GM21390 (cell line): Measurements from ENCODE around the gene ALX4.

Experiments used
- ATAC-seq: cut with Tn5 transposase; IDR thresholded peaks from one replicate; pipeline ENCODE4 v1.9.1; 2021; ENCODE audit not compliant: unreplicated experiment

Gene ALX4

GRCh38 chr11:44309478-44310205 lies at the start of gene ALX4:
TSS of gene ALX4 (minus strand) at chr11:44310139. CDS start at chr11:44310062, 77 bp downstream.
- ATAC-seq = no peak

- no peak for ATAC-seq
These were observed 49.2 kb upstream of the ALX4 start for GRCh38 chr11:44359162-44359561.

- no peak for ATAC-seq
These were observed 48.8 kb upstream of the ALX4 start for GRCh38 chr11:44358713-44359112.

- no peak for ATAC-seq
These were observed 47.8 kb upstream of the ALX4 start for GRCh38 chr11:44357711-44358110.

- ATAC-seq = no peak
These were observed 46.4 kb upstream of the ALX4 start for GRCh38 chr11:44356351-44356750.

GRCh38 chr11:44351898-44352498 lies 42.1 kb upstream of the ALX4 start:
- ATAC-seq = no peak

GRCh38 chr11:44351006-44351660 lies 41.2 kb upstream of the ALX4 start:
- ATAC-seq = peak; percentile 90

- no peak for ATAC-seq
These were observed 39.4 kb upstream of the ALX4 start for GRCh38 chr11:44349328-44349727.

GRCh38 chr11:44348721-44349120 lies 38.8 kb upstream of the ALX4 start:
- ATAC-seq = no peak

- no peak for ATAC-seq
These were observed 38.2 kb upstream of the ALX4 start for GRCh38 chr11:44348114-44348513.

GRCh38 chr11:44347538-44347937 lies 37.6 kb upstream of the ALX4 start:
- no peak for ATAC-seq

GRCh38 chr11:44346983-44347382 lies 37.0 kb upstream of the ALX4 start:
- ATAC-seq = no peak

- no peak for ATAC-seq
These were observed 35.8 kb upstream of the ALX4 start for GRCh38 chr11:44345781-44346180.

- no peak for ATAC-seq
These were observed 35.0 kb upstream of the ALX4 start for GRCh38 chr11:44344921-44345320.

- ATAC-seq = no peak
These were observed 34.5 kb upstream of the ALX4 start for GRCh38 chr11:44344423-44344820.

- ATAC-seq = no peak
These were observed 34.0 kb upstream of the ALX4 start for GRCh38 chr11:44343778-44344422.

GRCh38 chr11:44342616-44343015 lies 32.7 kb upstream of the ALX4 start:
- ATAC-seq = no peak

- no peak for ATAC-seq
These were observed 30.7 kb upstream of the ALX4 start for GRCh38 chr11:44340656-44341055.

- no peak for ATAC-seq
These were observed 29.6 kb upstream of the ALX4 start for GRCh38 chr11:44339530-44339883.

GRCh38 chr11:44338698-44339529 lies 29.0 kb upstream of the ALX4 start:
- ATAC-seq = no peak

GRCh38 chr11:44338026-44338425 lies 28.1 kb upstream of the ALX4 start:
- ATAC-seq = no peak
